ENCODE measurements around the gene GNAQ. TPM values are rescaled to one million over a fixed set of nuclear protein-coding genes. Genes with fewer than 3 reads are reported as not detected.
A peak's percentile ranks its signal among the peaks of the same experiment; 100 is the strongest.

The GNAQ gene
- total RNA-seq, 2 experiments from 2014 or later, result 17.8 to 18.1 TPM

DNA sequence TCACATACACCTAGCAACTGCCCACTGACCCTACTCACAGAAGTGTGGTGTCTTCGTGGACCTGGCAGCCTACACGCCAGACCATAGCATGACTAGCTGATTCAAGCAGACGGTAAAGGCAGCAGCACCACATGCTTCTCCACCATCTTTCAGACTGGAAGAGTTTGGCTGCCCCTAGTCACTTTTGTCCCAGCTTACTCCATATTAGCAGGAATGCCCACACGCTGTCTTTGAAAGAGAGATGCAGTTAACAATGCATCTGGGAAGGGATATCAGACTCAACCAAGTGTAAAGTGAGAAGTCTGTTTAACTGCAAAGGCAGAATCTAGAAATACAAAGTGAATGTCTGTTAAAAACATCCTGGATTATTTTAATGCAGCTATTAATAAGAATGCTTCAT, 206.2 kb downstream of the GNAQ start:
- H3K9me3 Mint-ChIP-seq, result no peaks in the 10 kb centered on the region
- peaks cover 2% of the 10 kb centered on the region for H3K36me3 Mint-ChIP-seq (ENCODE audit: low read depth)
- peaks cover 33% of the 10 kb centered on the region for H3K4me1 Mint-ChIP-seq (ENCODE audit: low read depth)
- CTCF ChIA-PET, result interaction anchor here (1.0 to 2.2 kb wide), 5 partner anchors 16 to 369 kb away, joined by 3 to 7 read pairs (median 3); no protein-coding TSS in a partner anchor
- H3K27me3 Mint-ChIP-seq, result no peaks in the 10 kb centered on the region
- intact Hi-C loops (cut with micrococcal nuclease), result no loop called here
- H3K4me3 Mint-ChIP-seq, result no peak overlapping the region
- DNase-seq, result no peak
- H3K27ac Mint-ChIP-seq, result no peak overlapping the region
- TF ChIP-seq, protein P1, sequence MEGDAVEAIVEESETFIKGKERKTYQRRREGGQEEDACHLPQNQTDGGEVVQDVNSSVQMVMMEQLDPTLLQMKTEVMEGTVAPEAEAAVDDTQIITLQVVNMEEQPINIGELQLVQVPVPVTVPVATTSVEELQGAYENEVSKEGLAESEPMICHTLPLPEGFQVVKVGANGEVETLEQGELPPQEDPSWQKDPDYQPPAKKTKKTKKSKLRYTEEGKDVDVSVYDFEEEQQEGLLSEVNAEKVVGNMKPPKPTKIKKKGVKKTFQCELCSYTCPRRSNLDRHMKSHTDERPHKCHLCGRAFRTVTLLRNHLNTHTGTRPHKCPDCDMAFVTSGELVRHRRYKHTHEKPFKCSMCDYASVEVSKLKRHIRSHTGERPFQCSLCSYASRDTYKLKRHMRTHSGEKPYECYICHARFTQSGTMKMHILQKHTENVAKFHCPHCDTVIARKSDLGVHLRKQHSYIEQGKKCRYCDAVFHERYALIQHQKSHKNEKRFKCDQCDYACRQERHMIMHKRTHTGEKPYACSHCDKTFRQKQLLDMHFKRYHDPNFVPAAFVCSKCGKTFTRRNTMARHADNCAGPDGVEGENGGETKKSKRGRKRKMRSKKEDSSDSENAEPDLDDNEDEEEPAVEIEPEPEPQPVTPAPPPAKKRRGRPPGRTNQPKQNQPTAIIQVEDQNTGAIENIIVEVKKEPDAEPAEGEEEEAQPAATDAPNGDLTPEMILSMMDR (IDR thresholded peaks at IDR 0.05), result no peak
- ATAC-seq, result no peak
- POLR2A ChIA-PET, result interaction anchor here (0.7 kb wide), 1 partner anchor 171 kb away, joined by 3 read pairs; no protein-coding TSS in a partner anchor

DNA sequence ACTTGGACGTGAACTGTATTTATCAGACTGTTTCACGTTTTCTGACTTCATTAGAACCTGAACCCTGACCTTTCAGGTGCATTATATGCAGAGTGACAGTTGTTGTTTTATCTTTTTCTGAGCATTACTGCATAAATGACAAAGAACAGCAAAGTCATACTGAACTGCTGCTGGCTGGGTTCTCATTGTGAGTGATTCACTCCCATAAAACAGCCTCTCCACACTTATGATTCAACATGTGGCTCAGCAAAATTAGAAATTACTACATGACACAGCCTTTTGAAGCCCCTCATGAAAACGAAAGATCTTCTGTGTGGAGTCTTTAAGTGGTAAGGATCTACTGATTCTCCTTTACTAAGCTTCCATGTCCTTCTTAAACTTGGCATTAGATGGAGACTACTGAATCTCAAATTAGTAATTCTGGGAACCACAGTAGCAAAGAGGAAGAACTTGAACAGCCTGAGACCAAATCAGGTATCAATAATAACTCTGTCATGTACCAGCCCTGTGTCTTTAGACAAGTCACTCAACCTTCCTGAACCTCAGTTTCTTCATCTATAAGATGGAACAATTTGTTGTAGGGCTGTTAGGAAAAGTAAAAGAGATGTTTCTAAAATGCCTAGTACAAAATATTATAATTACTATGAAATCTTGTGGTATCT, 211.2 kb downstream of the GNAQ start:
- Mint-ChIP-seq H3K4me1 (ENCODE audit: low read depth) (peaks cover 18% of the 10 kb centered on the region), H3K36me3 (ENCODE audit: low read depth) (peaks cover 6% of the 10 kb centered on the region), H3K4me3 (no peak overlapping the region), H3K9me3 (no peaks in the 10 kb centered on the region), H3K27ac (peak overlapping the region; percentile 12), H3K27me3 (no peaks in the 10 kb centered on the region)
- DNase-seq (no peak), ATAC-seq (peak; percentile 64)
- ChIA-PET CTCF (no interaction called here), POLR2A (no interaction called here)
- TF ChIP-seq, protein P1 (IDR thresholded peaks at IDR 0.05), result no peak
- intact Hi-C loops (cut with micrococcal nuclease), result no loop called here

DNA sequence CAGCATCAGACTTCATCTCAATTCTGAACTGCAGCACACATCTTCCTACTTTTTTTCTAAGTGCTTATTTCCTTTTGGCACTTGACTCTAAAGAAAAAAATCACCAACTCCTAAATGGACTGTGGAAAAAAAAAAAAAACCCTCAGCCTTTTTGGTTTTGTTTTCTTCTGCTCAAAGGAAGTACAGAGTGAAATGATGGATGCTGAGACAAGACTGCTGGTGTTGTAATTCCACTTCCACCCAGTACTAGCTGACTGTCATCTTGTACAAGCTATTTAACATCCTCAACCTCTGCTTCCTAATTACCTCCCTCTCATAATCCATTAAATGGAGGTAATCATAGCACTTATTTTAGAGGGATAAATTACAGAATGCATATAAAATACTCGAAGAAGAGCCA, 212.0 kb downstream of the GNAQ start:
- TF ChIP-seq, protein P1 (IDR thresholded peaks at IDR 0.05), result no peak
- POLR2A ChIA-PET, result no interaction called here
- intact Hi-C loops (cut with micrococcal nuclease), result no loop called here
- ATAC-seq, result peak; percentile 47
- DNase-seq, result no peak
- no peaks in the 10 kb centered on the region for H3K9me3 Mint-ChIP-seq
- H3K27ac Mint-ChIP-seq, result no peak overlapping the region
- peaks cover 6% of the 10 kb centered on the region for H3K36me3 Mint-ChIP-seq (ENCODE audit: low read depth)
- H3K4me1 Mint-ChIP-seq (ENCODE audit: low read depth), result peaks cover 18% of the 10 kb centered on the region
- CTCF ChIA-PET, result interaction anchor here (1.3 to 1.5 kb wide), 2 partner anchors 157 to 300 kb away, joined by 3 read pairs; no protein-coding TSS in a partner anchor
- H3K27me3 Mint-ChIP-seq, result no peaks in the 10 kb centered on the region
- no peak overlapping the region for H3K4me3 Mint-ChIP-seq

DNA sequence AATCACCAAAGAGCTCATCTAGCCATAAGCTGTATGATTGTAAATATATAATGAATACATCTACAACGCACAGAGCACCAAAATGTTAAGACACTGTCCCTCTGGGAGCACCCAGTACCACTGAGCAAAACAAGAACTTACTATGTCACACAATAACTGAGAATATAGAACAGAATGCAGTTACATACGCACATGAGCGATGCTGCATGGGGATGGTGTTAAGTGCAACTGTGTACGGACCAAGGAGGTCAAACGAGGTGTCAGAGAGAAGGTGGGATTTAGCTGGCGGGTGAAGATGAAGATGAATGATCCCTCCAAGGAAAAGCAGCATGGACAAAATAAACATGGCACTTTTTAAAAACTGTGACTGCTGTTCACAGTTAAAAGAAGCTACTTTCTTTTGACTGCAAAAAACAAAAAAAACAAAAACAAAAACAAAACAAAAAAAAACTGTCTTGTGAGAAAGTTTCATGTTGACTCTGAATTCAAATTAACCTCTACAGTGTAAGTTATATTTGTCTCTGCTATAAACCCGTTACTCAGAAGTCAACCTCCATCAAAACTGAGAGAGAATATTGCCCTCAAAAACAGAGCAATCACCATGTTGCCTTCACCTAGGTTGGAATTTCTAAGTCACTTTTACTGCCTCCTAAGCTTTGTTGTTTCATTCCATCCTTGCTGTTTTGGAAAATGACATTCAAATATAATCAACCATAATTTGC, 213.9 kb downstream of the GNAQ start:
- ATAC-seq (no peak), DNase-seq (no peak)
- CTCF ChIA-PET, result interaction anchor here (0.8 kb wide), 1 partner anchor 28 kb away, joined by 3 read pairs; no protein-coding TSS in a partner anchor
- H3K27ac Mint-ChIP-seq, result no peak overlapping the region
- peaks cover 16% of the 10 kb centered on the region for H3K4me1 Mint-ChIP-seq (ENCODE audit: low read depth)
- TF ChIP-seq, protein P1 (IDR thresholded peaks at IDR 0.05), result no peak
- no peaks in the 10 kb centered on the region for H3K27me3 Mint-ChIP-seq
- intact Hi-C loops (cut with micrococcal nuclease), result no loop called here
- no peak overlapping the region for H3K4me3 Mint-ChIP-seq
- POLR2A ChIA-PET, result no interaction called here
- peaks cover 15% of the 10 kb centered on the region for H3K36me3 Mint-ChIP-seq (ENCODE audit: low read depth)
- H3K9me3 Mint-ChIP-seq, result no peaks in the 10 kb centered on the region

Measured in activated CD8-positive, alpha-beta T cell treated with anti-CD3 and anti-CD28 coated beads for 36 hours (primary cell).